ENCODE results near the gene PDE4D. TPM values are rescaled to one million over a fixed set of nuclear protein-coding genes. Genes with fewer than 3 reads are reported as not detected.

Gene PDE4D
- total RNA-seq, 1 experiment from 2014 or later: 11.6 TPM

DNA sequence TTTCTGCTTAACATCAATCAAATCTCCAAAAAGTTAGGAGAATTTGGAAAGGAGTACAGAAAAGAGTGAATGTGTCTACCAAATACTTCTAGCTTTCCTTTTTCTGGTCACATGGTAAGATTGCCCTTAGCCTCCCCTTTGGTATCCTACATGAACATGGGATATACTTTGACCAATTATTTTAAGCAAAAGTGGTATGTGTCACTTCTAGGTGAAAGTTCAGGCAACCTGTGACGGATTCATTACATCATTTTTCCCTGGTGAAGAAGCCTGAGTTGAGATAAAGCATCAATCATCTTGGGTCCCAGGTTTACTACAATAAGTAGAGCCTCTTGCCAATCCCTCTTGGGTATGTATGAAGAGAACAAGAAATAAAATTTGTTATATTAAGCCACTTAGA lies 419.2 kb downstream of the PDE4D start:
- Mint-ChIP-seq H3K9me3 (ENCODE audit: low read depth, unreplicated experiment) (no peaks in the 10 kb centered on the region), H3K27ac (ENCODE audit: unreplicated experiment) (no peak overlapping the region), H3K36me3 (ENCODE audit: insufficient read depth, unreplicated experiment) (no peaks in the 10 kb centered on the region), H3K4me1 (ENCODE audit: low read depth, unreplicated experiment) (no peaks in the 10 kb centered on the region), H3K27me3 (ENCODE audit: unreplicated experiment) (no peaks in the 10 kb centered on the region), H3K4me3 (ENCODE audit: low read depth, unreplicated experiment) (no peak overlapping the region)
- CTCF ChIA-PET: no interaction called here
- intact Hi-C loops (cut with micrococcal nuclease; ENCODE audit: unreplicated experiment): no loop called here
- BruUV-seq (replicated peaks): no TSS peak
- DNase-seq: no peak
- TF ChIP-seq CTCF (IDR thresholded peaks at IDR 0.05; ENCODE audit: unreplicated experiment): no peak

DNA sequence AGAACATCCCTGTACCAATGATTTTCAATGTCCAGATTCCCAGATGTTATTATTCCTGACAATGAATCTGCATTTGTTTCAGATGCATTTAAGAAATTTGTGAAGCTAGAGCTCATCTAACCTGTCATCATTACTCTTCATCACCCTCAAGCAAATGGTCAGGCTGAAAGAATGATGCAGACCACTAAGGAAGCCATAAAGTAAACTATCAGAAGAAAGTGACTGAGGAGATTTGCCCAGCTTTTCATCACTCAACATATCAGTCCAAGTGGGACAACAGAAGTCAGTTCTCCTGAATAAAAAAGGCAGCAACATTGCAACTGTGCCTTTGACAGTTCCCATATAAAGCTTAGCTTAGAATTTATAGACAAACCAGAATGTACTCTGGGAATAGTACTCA lies 419.9 kb downstream of the PDE4D start:
- TF ChIP-seq CTCF (IDR thresholded peaks at IDR 0.05; ENCODE audit: unreplicated experiment): no peak
- Mint-ChIP-seq H3K27me3 (ENCODE audit: unreplicated experiment) (no peaks in the 10 kb centered on the region), H3K36me3 (ENCODE audit: insufficient read depth, unreplicated experiment) (no peaks in the 10 kb centered on the region), H3K27ac (ENCODE audit: unreplicated experiment) (no peak overlapping the region), H3K4me3 (ENCODE audit: low read depth, unreplicated experiment) (no peak overlapping the region), H3K9me3 (ENCODE audit: low read depth, unreplicated experiment) (no peaks in the 10 kb centered on the region), H3K4me1 (ENCODE audit: low read depth, unreplicated experiment) (no peaks in the 10 kb centered on the region)
- no peak for DNase-seq
- CTCF ChIA-PET: interaction anchor here (1.2 kb wide), 1 partner anchor 27 kb away, joined by 4 read pairs; no protein-coding TSS in a partner anchor
- intact Hi-C loops (cut with micrococcal nuclease; ENCODE audit: unreplicated experiment): no loop called here
- BruUV-seq (replicated peaks): no TSS peak

DNA sequence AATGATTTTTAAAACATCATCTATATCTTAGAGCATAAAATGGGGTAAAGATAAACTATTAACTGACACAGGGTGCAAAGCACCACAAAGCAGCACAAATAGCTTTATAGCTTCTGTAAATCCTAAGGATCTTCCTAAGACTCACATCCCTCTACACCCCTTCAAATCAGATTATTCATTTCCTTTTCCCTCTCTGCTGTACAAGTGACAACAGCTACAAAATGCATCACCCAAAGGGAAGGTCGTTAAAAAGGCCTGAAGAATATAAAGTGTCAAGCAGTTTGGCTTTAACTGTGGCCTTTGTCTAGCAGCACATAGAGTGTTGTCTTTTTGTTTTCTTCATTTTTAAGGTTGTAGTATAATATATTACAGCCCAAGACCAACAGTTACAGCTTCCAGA lies 422.1 kb downstream of the PDE4D start:
- H3K36me3 Mint-ChIP-seq (ENCODE audit: insufficient read depth, unreplicated experiment): no peaks in the 10 kb centered on the region
- no peaks in the 10 kb centered on the region for H3K4me1 Mint-ChIP-seq (ENCODE audit: low read depth, unreplicated experiment)
- no TSS peak for BruUV-seq (replicated peaks)
- H3K27me3 Mint-ChIP-seq (ENCODE audit: unreplicated experiment): no peaks in the 10 kb centered on the region
- H3K27ac Mint-ChIP-seq (ENCODE audit: unreplicated experiment): no peak overlapping the region
- intact Hi-C loops (cut with micrococcal nuclease; ENCODE audit: unreplicated experiment): no loop called here
- H3K9me3 Mint-ChIP-seq (ENCODE audit: low read depth, unreplicated experiment): no peaks in the 10 kb centered on the region
- no peak overlapping the region for H3K4me3 Mint-ChIP-seq (ENCODE audit: low read depth, unreplicated experiment)
- CTCF ChIA-PET: interaction anchor here (0.9 kb wide), 1 partner anchor 91 kb away, joined by 4 read pairs; no protein-coding TSS in a partner anchor
- no peak for TF ChIP-seq CTCF (IDR thresholded peaks at IDR 0.05; ENCODE audit: unreplicated experiment)
- no peak for DNase-seq

GRCh38 chr5:59467969-59468368 lies 425.6 kb downstream of the PDE4D start:
- no peaks in the 10 kb centered on the region for H3K4me1 Mint-ChIP-seq (ENCODE audit: low read depth, unreplicated experiment)
- intact Hi-C loops (cut with micrococcal nuclease; ENCODE audit: unreplicated experiment): no loop called here
- H3K36me3 Mint-ChIP-seq (ENCODE audit: insufficient read depth, unreplicated experiment): no peaks in the 10 kb centered on the region
- no peaks in the 10 kb centered on the region for H3K27me3 Mint-ChIP-seq (ENCODE audit: unreplicated experiment)
- H3K9me3 Mint-ChIP-seq (ENCODE audit: low read depth, unreplicated experiment): no peaks in the 10 kb centered on the region
- DNase-seq: no peak
- BruUV-seq (replicated peaks): no TSS peak
- CTCF ChIA-PET: no interaction called here
- no peak overlapping the region for H3K27ac Mint-ChIP-seq (ENCODE audit: unreplicated experiment)
- no peak overlapping the region for H3K4me3 Mint-ChIP-seq (ENCODE audit: low read depth, unreplicated experiment)
- TF ChIP-seq CTCF (IDR thresholded peaks at IDR 0.05; ENCODE audit: unreplicated experiment): no peak

Measured in Calu3 (cell line).